Stimulated activated CD8-positive, alpha-beta memory T cell treated with anti-CD3 and anti-CD28 coated beads, Interleukin-4, amount 100 ng/mL, for 48 hours (primary cell): ENCODE measurements around the gene CADM1.
A peak's percentile ranks its signal among the peaks of the same experiment; 100 is the strongest.

Experiments used
- DNase-seq: peaks from one replicate; pipeline ENCODE4 v3.0.0-alpha.2; 2020

The CADM1 gene

GRCh38 chr11:115345840-115346239 lies 158.4 kb downstream of the CADM1 start:
- DNase-seq, result no peak

GRCh38 chr11:115345361-115345760 lies 158.9 kb downstream of the CADM1 start:
- no peak for DNase-seq

- no peak for DNase-seq
Observed at GRCh38 chr11:115344846-115345245, 159.4 kb downstream of the CADM1 start.

DNA sequence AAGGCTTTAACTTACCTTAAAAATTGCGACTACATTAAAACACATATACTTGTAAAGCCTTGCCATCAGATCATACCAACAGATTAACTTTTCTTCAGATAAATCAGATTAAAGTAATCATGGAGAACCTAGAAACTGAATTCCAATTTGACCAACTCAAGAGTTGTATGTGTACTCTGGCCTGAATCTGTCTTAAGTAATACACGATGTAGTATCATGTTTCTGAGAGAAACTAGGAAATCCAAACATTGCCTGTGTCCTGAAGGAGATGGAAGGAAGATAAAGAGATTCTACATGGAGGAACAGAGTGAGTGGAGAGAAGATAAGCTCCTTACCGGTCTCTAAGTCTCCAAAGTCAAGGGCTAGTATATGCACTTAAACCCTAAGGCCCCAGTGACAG lies 162.1 kb downstream of the CADM1 start:
- no peak for DNase-seq

DNA sequence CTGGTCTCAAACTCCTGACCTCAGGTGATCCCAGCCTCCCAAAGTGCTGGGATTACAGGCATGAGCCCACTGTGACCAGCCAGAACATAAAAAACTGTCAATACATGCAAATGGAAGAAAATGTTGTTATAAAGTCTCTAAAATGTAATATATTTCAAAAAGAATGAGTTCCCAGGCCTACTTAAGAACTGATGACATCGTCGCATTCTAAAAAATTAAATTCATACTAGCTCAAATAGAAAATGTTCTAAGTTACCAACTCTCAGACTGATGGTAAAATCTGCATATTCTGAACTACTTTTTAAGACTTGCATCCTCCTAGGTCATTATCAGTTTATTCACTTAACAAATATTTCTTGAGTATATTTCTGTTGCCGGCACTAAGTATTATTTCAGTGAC lies 163.3 kb downstream of the CADM1 start:
- DNase-seq, result no peak

- DNase-seq, result no peak
Observed at GRCh38 chr11:115338476-115338875, 165.7 kb downstream of the CADM1 start.

DNA sequence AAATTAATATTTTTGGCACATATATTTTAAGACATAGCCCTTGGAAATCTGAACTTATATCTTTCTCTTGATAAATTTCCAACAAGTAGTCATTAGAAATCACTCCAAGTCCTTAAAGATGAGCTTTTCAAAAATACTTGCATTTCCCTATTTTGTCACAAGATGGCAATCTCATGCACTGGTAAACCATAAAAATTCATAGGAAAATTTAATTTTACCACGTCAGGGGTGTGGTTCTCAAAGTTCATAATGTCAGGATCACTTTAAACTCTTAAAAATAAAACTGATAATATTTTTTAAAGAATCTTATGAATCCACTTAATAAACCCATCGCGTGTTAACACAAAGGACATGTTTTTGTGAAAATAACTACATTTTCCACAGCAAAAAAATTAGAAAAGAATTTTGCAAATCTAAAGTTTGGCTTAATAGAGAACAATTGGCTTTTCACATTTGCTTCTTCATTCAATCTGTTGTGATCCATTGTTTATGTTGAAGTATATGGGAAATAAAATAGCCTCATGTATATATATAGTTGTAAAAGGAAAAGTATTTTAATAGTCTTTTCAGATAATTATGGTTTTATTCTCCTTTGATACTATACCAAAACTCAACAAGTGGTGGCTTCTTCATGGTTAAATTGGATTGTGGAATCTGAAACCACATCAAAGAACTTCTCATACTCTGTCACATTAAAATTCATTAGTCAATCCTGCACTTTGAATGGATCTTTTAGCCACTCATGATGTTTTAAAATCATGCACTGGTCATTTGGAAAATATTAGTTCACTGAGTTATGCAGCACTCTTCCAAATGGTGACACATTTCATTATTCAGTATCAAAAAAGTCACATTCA lies 169.1 kb downstream of the CADM1 start:
- DNase-seq, result no peak

GRCh38 chr11:115333949-115334348 lies 170.3 kb downstream of the CADM1 start:
- DNase-seq, result no peak

DNA sequence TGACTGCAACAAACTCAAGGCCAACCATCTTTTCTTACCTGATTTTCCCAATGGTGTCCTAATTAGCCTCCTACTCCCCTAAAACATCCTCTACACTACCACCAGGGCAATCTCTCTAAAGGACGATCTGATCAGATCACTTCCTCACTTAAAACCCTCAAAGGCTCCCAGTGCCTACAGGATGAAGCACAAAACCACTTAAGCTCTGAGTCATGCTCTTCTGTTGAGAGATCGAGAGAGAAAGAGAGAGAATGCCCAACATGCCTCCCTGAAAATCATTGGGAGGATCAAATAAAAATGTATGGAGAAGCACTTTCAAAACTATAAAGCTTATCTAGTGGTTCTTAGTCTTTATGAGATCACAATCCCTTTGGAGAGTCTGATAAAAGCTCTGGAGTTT lies 171.1 kb downstream of the CADM1 start:
- no peak for DNase-seq

GRCh38 chr11:115330684-115331482 lies 173.3 kb downstream of the CADM1 start:
- no peak for DNase-seq

GRCh38 chr11:115326526-115326925 lies 177.7 kb downstream of the CADM1 start:
- no peak for DNase-seq

GRCh38 chr11:115325523-115325922 lies 178.7 kb downstream of the CADM1 start:
- no peak for DNase-seq

- DNase-seq, result peak; percentile 26
Observed at GRCh38 chr11:115324581-115325432, 179.4 kb downstream of the CADM1 start.

DNA sequence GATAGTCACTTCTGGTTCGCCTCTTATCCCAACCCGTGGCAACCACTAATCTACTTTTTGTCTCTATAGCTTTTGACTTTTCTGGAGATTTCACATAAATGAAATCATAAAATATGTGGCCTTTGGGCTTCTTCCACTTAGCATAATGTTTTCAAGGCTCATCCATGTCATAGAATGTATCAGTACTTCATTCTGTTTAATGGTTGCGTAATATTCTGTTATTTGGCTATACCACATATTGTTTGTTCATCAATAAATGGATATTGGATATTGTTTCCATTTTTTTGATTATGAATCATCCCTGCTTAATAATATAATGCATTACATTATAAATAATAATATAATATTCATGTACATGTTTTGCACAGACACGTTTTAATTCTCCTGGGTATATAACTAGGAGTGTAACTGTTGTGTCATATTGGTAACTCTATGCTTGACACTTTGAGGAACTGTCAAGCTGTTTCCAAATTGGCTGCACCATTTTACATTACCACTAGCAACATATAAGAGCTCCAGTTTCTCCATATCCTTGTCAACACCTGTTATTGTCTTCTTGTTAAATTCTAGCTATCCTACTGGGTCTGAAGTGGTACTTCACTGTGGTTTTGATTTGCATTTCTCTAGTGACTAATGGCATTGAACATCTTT lies 181.5 kb downstream of the CADM1 start:
- DNase-seq, result no peak

- DNase-seq, result no peak
Observed at GRCh38 chr11:115321605-115322289, 182.5 kb downstream of the CADM1 start.

GRCh38 chr11:115317277-115318185 lies 186.7 kb downstream of the CADM1 start:
- DNase-seq, result no peak

GRCh38 chr11:115316696-115317095 lies 187.5 kb downstream of the CADM1 start:
- DNase-seq, result no peak

GRCh38 chr11:115314330-115314920 lies 189.8 kb downstream of the CADM1 start:
- DNase-seq, result no peak

DNA sequence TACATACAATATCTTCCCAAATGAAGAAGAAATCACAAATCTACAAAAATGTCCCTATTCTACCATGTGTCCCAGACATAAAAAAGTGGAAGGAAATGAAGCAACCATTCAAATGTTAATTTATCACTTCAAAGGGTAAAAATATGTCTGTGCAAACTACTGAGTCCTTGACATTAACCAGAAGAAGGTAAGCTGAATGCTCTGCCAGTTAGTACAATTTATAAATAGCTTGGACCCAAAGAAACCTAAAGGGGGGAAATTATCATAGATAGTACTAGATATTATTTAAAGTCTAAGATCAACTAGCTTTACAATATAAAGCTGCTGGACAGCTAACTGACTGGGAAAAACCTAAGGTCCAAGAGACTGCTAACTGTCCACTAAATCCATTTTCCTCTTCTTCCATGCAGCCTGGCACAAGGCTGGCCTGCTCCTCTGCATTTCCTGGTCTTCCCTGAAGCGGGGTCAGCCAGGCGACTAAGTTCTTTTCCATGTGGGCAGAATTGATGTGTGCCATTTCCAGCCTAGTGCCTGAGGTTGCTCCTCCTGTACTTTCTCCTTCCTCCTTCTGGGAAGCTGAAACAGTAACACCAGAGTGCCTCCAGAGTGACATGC lies 190.9 kb downstream of the CADM1 start:
- DNase-seq, result no peak

DNA sequence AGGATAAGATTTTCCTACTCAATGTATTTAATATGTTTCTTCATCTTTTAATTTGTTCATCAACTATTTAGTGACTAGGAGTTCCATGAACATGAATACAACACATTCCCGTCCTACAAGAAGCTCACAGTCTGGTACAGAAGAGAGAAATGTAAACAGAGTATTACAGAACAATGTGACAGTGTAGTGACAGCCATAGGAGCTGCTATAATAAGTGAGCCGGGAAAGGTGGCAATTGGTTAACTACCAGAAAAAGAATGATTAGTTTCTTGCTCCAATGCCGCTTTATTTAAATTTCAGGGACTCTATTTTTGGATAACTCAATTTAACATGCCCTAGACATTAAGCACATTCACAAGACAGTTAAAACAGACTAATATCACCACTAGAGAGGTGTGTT lies 192.3 kb downstream of the CADM1 start:
- DNase-seq, result no peak
